Cardiac muscle cell (in vitro differentiated cells and primary cell): ENCODE results near the gene JMJD1C. TPM values are rescaled to one million over a fixed set of nuclear protein-coding genes. Genes with fewer than 3 reads are reported as not detected.

Source experiments
- DNase-seq, 2 donors: peaks; one replicate each; pipeline versions ENCODE4 v3.0.0 to v3.0.0-alpha.2; 2010 to 2017; ENCODE audit warnings: low read depth in 1 of 2, low spot score in 1 of 2
- H3K27ac ChIP-seq: fragments of 200-600 bp; sonication (generic); 2 replicates; pipeline ENCODE4 v1.5.1; 2016
- H3K27me3 ChIP-seq: fragments of 200-600 bp; sonication (generic); 2 replicates; pipeline ENCODE4 v1.6.0; 2016; ENCODE audit warnings: control low read depth
- H3K36me3 ChIP-seq: fragments of 200-600 bp; sonication (generic); 2 replicates; pipeline ENCODE4 v1.5.1; 2016; ENCODE audit warnings: control low read depth
- H3K4me1 ChIP-seq: fragments of 200-600 bp; sonication (generic); 2 replicates; pipeline ENCODE4 v1.8.1; 2017; ENCODE audit warnings: low read depth, mild to moderate bottlenecking, mixed run types
- H3K4me3 ChIP-seq: fragments of 200-600 bp; sonication (generic); 2 replicates; pipeline ENCODE4 v1.5.1; 2016; ENCODE audit warnings: mild to moderate bottlenecking
- H3K9me3 ChIP-seq: fragments of 200-600 bp; sonication (generic); 2 replicates; pipeline ENCODE4 v1.5.1; 2017; ENCODE audit warnings: low read depth, mild to moderate bottlenecking, control low read depth
- polyA plus RNA-seq: library from polyadenylated mRNA; unstranded; fragments of >200 nt; fragmentation: Nextera tagmentation; extraction: Ambion mirVana; gene quantifications from 2 replicates; pipeline ENCODE4 v1.2.1, GENCODE V29; 2016
- total RNA-seq: library from RNA; depleted of rRNA; stranded (reverse); fragments of >200 nt; gene quantifications from 2 replicates; pipeline ENCODE4 v1.2.3, GENCODE V29; 2016
- TF ChIP-seq, protein P1 (sequence below): IDR thresholded peaks from 2 replicates; pipeline ENCODE4 v1.5.1; 2012; ENCODE audit warnings: low read depth, mild to moderate bottlenecking, low read length

Gene JMJD1C
- total and polyA plus RNA-seq, 2 experiments from 2014 or later, result 59.1 to 144 TPM

DNA sequence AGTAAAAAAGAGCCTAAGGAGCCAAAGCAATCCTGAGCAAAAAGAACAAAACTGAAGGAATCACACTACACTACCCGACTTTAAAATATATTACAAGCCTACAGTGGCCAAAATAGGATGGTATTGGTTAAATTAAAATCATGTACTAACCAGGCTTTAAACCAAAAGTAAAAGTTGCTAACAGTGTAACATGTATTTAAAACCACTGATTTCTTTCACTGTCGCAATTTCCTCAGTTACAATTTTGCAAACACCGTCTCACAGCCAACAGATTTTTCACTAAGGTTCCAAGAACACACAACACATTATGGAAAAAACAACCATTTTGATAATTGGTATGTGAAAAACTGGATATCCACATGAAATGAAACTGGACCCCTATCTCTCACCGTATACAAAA, 74.0 kb downstream of the JMJD1C start:
- H3K4me1 ChIP-seq, result no peaks in the 10 kb centered on the region
- no peaks in the 10 kb centered on the region for H3K27me3 ChIP-seq
- TF ChIP-seq, protein P1, sequence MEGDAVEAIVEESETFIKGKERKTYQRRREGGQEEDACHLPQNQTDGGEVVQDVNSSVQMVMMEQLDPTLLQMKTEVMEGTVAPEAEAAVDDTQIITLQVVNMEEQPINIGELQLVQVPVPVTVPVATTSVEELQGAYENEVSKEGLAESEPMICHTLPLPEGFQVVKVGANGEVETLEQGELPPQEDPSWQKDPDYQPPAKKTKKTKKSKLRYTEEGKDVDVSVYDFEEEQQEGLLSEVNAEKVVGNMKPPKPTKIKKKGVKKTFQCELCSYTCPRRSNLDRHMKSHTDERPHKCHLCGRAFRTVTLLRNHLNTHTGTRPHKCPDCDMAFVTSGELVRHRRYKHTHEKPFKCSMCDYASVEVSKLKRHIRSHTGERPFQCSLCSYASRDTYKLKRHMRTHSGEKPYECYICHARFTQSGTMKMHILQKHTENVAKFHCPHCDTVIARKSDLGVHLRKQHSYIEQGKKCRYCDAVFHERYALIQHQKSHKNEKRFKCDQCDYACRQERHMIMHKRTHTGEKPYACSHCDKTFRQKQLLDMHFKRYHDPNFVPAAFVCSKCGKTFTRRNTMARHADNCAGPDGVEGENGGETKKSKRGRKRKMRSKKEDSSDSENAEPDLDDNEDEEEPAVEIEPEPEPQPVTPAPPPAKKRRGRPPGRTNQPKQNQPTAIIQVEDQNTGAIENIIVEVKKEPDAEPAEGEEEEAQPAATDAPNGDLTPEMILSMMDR, result no peak
- no peak overlapping the region for H3K4me3 ChIP-seq
- peak in 1 of 2 donors; percentile 55 for DNase-seq
- H3K9me3 ChIP-seq, result no peaks in the 10 kb centered on the region
- H3K36me3 ChIP-seq, result no peaks in the 10 kb centered on the region
- H3K27ac ChIP-seq, result no peak overlapping the region

DNA sequence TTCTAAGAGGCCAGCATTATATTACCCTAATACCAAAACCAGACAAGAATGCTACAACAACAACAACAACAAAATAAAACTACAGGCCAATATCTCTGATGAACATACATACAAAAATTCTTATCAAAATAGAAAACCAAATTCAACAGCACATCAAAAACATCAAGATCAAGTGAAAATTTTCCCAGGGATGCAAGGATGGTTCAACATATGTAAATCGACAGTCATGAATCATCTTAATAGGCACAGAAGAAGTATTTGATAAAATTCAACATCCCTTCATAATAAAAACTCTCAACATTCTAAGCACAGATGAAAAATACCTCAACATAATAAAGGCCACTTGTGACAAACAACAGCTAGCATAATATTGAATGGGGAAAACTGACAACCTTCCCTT, 75.3 kb downstream of the JMJD1C start:
- H3K36me3 ChIP-seq, result no peaks in the 10 kb centered on the region
- TF ChIP-seq, protein P1, result no peak
- no peak overlapping the region for H3K27ac ChIP-seq
- H3K9me3 ChIP-seq, result no peaks in the 10 kb centered on the region
- no peaks in the 10 kb centered on the region for H3K4me1 ChIP-seq
- H3K4me3 ChIP-seq, result no peak overlapping the region
- no peaks in the 10 kb centered on the region for H3K27me3 ChIP-seq
- no peak for DNase-seq

DNA sequence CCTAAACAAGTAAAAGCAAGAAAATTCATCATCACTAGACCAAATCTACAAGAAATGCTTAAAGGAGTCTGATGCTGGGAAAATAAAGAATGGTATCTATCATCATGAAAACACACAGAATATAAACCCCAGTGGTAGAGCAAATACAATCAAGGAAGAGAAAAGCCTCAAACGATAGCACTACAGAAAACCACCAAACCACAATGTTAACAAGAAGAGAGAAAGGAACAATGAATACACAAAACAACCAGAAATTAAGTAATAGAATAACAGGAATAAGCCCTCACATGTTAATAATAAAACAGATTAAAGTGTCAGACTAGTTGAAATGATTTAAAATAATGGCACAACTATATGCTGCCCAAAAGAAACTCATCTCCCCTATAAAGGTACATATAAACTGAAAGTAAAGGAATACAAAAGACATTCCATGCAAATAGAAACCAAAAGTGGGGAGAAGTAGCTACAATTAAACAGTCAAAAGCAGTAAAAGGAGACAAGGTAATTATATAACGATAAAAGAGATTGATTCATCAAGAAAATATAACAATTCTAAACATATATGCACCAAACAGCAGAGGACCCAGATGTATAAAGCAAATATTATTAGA, 77.3 kb downstream of the JMJD1C start:
- H3K27me3 ChIP-seq, result no peaks in the 10 kb centered on the region
- TF ChIP-seq, protein P1, result no peak

DNA sequence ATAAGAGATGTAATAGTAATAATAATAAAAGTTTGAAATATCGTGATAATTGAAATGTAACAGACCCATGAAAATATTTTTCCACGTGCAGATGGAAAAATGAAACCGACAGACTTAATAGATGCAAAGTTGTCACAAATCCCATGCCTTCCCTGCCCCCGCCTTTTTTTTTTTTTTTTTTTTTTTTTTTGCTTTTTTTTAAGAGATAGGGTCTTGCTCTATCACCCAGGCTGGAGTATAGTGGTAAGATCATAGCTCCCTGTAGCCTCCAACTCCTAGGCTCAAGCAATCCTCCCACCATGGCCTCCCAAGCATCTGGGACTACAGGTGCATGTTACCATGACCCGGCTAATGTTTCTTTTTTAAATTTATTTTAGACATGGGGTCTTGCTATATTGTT, 80.5 kb downstream of the JMJD1C start:
- Histone ChIP-seq H3K4me3 (no peak overlapping the region), H3K9me3 (no peaks in the 10 kb centered on the region), H3K27me3 (no peaks in the 10 kb centered on the region), H3K4me1 (no peaks in the 10 kb centered on the region), H3K27ac (no peak overlapping the region), H3K36me3 (no peaks in the 10 kb centered on the region)
- TF ChIP-seq, protein P1, result no peak
- no peak for DNase-seq

More for the DNA sequence above, 77.3 kb downstream of the JMJD1C start:
- DNase-seq, result peak in 1 of 2 donors; percentile 54
- H3K27ac ChIP-seq, result no peak overlapping the region
- H3K36me3 ChIP-seq, result no peaks in the 10 kb centered on the region
- H3K9me3 ChIP-seq, result no peaks in the 10 kb centered on the region
- H3K4me1 ChIP-seq, result no peaks in the 10 kb centered on the region
- no peak overlapping the region for H3K4me3 ChIP-seq

DNA sequence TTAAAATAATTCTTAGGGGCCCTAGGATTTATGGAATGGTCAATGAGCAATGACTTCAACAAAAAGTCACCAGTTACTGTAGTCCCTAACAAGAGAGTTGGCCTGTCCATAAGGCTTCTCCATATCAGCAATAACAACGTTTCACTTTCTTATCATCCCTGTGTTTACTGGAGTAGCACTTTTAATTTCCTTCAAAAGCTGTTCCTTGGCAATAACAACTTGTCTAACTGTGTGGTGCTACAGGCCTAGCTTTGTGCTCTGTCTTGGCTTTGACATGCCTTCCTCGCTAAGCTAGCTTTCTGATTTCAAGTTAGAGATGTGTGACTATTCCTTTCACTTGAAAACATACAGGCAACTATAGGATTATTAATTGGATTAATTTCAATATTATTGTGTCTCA, 81.1 kb downstream of the JMJD1C start:
- Histone ChIP-seq H3K4me1 (no peaks in the 10 kb centered on the region), H3K27ac (peak overlapping the region; percentile 68), H3K36me3 (peaks cover under 1% of the 10 kb centered on the region), H3K27me3 (no peaks in the 10 kb centered on the region), H3K9me3 (no peaks in the 10 kb centered on the region), H3K4me3 (no peak overlapping the region)
- TF ChIP-seq, protein P1, result no peak
- no peak for DNase-seq

DNA sequence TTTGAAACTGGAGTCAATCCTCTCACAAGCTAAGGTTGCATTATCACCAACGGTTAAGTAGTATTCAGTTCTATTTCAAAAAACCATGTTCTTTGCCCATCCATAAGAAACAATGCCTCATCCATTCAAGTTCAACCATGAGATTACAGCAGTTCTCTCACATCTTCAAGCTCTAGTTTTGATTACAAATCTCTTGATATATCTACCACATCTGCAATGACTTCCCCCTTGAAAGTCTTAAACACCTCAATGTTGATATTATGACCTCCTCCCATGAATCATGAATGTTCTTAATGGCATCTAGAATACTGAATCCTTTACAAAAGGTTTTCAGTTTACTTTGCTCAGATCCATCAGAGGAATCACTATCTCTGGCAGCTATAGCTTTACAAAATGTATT, 81.8 kb downstream of the JMJD1C start:
- H3K9me3 ChIP-seq, result no peaks in the 10 kb centered on the region
- peaks cover 7% of the 10 kb centered on the region for H3K36me3 ChIP-seq
- no peaks in the 10 kb centered on the region for H3K27me3 ChIP-seq
- no peak overlapping the region for H3K4me3 ChIP-seq
- DNase-seq, result no peak
- H3K4me1 ChIP-seq, result no peaks in the 10 kb centered on the region
- H3K27ac ChIP-seq, result no peak overlapping the region
- TF ChIP-seq, protein P1, result no peak
